Muscle layer of duodenum (tissue), 2 donors: ENCODE results near the gene CUTC.
A peak's percentile ranks its signal among the peaks of the same experiment; 100 is the strongest.

Source experiments
- H3K27ac ChIP-seq: one replicate; pipeline ENCODE4 v1.7.0; 2013; ENCODE audit warnings: mild to moderate bottlenecking, low read length
- H3K27me3 ChIP-seq: one replicate; pipeline ENCODE4 v1.7.0; 2013; ENCODE audit warnings: low read depth, mild to moderate bottlenecking, control low read depth, low read length
- H3K36me3 ChIP-seq, 2 donors: one replicate each; pipeline ENCODE4 v1.7.0; 2013; ENCODE audit warnings: low read length in 2 of 2, control low read depth in 1 of 2, mild to moderate bottlenecking in 1 of 2; ENCODE audit not compliant: insufficient read depth in 2 of 2, control insufficient read depth in 1 of 2
- H3K4me1 ChIP-seq, 2 donors: one replicate each; pipeline ENCODE4 v1.7.0; 2013; ENCODE audit warnings: low read length in 2 of 2, mild to moderate bottlenecking in 2 of 2, control low read depth in 1 of 2, moderate library complexity in 1 of 2; ENCODE audit not compliant: insufficient read depth in 2 of 2, control insufficient read depth in 1 of 2
- H3K4me3 ChIP-seq, 2 donors: one replicate each; pipeline ENCODE4 v1.7.0; 2013; ENCODE audit warnings: low read length in 2 of 2, low read depth in 1 of 2, mild to moderate bottlenecking in 1 of 2
- H3K9me3 ChIP-seq, 2 donors: one replicate each; pipeline ENCODE4 v1.7.0; 2013; ENCODE audit warnings: low read length in 2 of 2, control low read depth in 1 of 2, mild to moderate bottlenecking in 1 of 2; ENCODE audit not compliant: control insufficient read depth in 1 of 2
- donor health status: healthy.

The CUTC gene

DNA sequence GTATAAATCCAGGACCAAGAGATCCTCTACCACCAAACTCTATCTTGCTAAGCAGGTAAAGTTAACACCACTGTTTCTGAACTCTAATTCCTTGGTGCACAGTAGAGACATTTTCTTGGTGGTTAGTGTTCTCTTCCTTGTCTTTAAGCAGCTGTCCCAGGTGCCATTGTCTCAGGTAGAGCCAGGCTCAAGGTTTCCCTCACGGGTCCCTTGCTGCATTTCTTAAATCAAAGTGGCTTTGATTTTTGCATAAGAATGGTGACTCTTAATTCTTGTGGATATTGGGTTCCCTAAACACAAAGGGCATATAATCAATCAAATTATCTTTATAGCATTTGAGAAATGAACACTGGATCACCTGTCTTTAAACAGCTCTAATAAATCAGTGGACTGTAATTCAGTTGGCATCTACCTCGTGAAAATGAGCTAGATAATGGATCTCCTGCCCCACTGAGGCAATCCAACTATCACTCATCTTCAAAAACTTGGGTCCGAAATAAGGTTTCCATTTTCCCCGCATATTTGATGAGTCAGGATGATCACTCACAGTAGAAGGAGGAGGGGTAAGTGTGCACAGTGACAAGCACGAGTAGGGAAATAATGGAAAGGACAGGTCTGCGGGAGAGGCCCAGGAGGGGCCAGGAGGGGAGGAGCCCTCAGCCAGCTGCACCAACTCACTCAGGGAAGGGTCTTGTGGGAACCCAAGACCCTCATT is 52.9 kb downstream of the CUTC start:
- Histone ChIP-seq H3K4me1 (peaks cover 0 to 13% of the 10 kb centered on the region in 2 donors), H3K4me3 (no peak overlapping the region), H3K27me3 (no peaks in the 10 kb centered on the region), H3K36me3 (no peaks in the 10 kb centered on the region), H3K27ac (no peak overlapping the region), H3K9me3 (no peaks in the 10 kb centered on the region)

DNA sequence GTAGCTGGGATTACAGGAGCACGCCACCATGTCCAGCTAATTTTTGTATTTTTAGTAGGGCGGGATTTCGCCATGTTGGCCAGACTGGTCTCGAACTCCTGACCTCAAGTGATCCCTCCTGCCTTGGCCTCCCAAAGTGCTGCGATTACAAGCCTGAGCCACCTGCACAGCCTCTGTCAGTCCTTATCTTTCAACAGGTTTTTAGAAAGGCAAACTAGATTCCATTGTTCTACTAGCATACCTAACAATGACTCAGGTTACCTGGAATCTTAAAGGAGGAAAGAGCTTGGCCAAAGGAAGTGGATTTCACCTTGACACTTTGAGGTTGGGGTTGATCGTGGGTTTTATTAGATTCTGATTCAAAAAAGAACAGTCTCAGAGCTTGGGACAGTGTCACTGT is 53.6 kb downstream of the CUTC start:
- H3K27me3 ChIP-seq, result no peaks in the 10 kb centered on the region
- H3K4me1 ChIP-seq, result peaks cover 0 to 13% of the 10 kb centered on the region in 2 donors
- H3K36me3 ChIP-seq, result no peaks in the 10 kb centered on the region
- H3K9me3 ChIP-seq, result no peaks in the 10 kb centered on the region
- H3K4me3 ChIP-seq, result no peak overlapping the region
- no peak overlapping the region for H3K27ac ChIP-seq

DNA sequence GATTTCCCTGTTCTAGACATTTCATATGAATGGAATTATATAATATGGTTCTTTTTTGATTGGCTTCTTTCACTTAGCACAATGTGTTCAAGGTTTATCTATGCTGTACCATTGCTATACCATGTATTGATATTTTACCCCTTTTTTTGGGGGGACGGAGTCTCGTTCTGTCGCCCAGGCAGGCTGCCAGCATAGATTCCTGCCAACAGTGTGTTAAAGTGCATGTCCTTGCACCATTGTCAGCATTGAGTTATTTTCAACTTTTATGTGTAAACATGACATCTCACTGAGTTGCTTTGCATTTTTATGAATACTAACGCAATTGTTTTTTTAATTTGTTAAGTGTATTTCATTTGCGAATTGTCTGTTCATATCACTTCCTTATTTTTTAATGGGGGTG is 55.3 kb downstream of the CUTC start:
- H3K36me3 ChIP-seq, result no peaks in the 10 kb centered on the region
- H3K27ac ChIP-seq, result no peak overlapping the region
- H3K4me3 ChIP-seq, result no peak overlapping the region
- no peaks in the 10 kb centered on the region for H3K27me3 ChIP-seq
- H3K4me1 ChIP-seq, result peaks cover 0 to 13% of the 10 kb centered on the region in 2 donors
- no peaks in the 10 kb centered on the region for H3K9me3 ChIP-seq

DNA sequence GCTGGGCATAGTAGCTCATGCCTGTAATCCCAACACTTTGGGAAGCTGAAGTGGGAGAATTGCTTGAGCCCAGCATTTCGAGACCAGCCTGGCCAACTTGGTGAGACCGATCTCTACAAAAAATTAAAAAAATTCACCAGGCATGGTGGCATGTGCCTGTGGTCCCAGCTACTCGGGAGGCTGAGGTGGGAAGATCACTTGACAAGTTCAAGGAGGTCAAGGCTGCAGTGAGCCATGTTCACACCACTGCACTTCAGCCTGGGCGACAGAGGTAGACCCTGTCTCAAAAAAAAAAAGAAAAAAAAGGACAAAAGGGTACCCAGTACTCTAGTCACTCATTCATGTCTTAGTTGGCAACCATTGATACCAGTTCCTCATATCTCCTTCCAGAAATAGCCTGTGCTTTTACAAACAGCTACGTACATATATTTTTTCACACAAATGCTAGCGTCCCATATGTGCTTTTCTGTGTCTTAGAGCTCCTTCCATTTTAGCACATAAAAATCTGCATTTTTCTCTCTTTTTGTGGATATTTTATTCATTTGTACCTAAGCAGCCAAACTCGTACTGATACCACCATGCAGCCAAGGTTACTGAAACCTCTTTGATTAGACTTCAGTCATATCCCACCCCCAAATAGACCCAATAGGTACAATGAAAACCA is 55.9 kb downstream of the CUTC start:
- Histone ChIP-seq H3K27ac (peak overlapping the region; percentile 80), H3K9me3 (no peaks in the 10 kb centered on the region)

DNA sequence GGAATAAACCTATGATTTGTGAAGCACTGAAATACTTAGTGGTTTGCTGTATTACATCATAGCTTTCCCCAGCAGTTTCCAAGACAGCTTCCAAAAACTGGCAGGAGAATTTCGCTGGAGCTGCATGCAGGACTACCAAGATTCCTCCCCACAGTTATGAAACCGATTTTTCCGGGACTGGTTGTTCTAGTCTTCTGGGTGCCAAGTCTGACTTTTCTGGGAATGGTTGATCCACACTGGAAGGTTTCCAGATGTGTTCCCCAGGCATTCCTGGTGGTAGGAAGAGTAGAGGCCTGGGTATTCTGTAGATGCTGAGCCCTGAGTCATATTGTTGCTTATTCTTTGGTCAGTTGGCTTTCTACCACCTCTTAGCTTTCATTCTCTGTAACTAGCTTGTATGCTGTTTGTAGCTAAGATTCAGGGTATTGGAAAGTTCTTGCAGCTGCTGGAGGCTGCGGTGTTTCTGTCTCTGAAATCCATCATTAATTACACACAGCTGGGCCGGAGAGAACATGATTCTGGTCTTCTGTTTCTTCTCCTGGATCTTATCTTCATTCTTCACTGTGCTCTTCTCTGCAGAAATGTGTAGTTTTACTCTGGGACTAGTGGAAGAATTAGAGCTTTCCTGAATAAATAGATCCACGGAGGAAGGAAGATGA is 56.7 kb downstream of the CUTC start:
- H3K4me1 ChIP-seq, result peaks cover 0 to 13% of the 10 kb centered on the region in 2 donors
- H3K9me3 ChIP-seq, result no peaks in the 10 kb centered on the region
- H3K27me3 ChIP-seq, result no peaks in the 10 kb centered on the region
- peak overlapping the region; percentile 80 for H3K27ac ChIP-seq
- peak overlapping the region in 1 of 2 donors; percentile 22 for H3K4me3 ChIP-seq
- H3K36me3 ChIP-seq, result no peaks in the 10 kb centered on the region

More for the DNA sequence above, 55.9 kb downstream of the CUTC start:
- no peaks in the 10 kb centered on the region for H3K36me3 ChIP-seq
- no peak overlapping the region for H3K4me3 ChIP-seq
- H3K4me1 ChIP-seq, result peaks cover 0 to 13% of the 10 kb centered on the region in 2 donors
- no peaks in the 10 kb centered on the region for H3K27me3 ChIP-seq

DNA sequence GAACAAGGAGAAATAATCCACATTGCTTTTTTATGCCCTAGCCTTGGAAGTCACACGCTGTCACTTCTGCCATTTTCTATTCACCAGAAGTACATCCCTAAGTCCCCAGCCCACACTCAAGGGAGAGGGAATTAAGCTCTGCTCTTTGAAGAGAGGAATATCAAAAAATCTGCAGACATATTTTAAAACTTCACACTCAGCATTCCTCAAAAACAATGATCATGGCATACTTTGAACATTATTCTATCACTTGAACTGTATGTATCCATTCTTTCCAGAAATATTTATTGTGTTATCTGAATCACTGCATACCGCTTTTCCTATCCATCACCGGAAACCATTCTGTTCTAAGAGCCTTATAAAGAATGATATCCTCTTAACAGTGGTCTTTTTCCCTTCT is 59.8 kb downstream of the CUTC start:
- no peaks in the 10 kb centered on the region for H3K36me3 ChIP-seq
- no peaks in the 10 kb centered on the region for H3K9me3 ChIP-seq
- H3K4me1 ChIP-seq, result peaks cover 0 to 5% of the 10 kb centered on the region in 2 donors
- no peak overlapping the region for H3K27ac ChIP-seq
- H3K4me3 ChIP-seq, result no peak overlapping the region
- H3K27me3 ChIP-seq, result no peaks in the 10 kb centered on the region

DNA sequence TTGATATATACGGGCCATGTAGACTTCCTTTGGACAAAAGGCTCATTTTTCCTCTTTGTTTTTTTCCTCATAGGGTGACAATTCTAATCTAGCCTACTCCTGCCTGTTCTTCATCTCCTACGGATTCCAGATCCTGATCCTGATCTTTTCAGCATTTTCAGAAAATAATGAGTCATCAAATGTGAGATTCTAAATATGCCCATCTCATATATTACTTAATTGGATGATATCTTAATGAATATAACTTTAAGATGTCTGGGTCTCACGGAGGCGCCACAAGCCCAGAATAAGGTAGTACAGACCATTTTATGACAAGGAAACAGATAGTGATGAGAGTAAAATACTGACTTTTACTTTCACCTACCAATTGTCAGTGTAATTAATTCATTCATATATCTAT is 61.8 kb downstream of the CUTC start:
- Histone ChIP-seq H3K4me3 (no peak overlapping the region), H3K4me1 (peaks cover 0 to 5% of the 10 kb centered on the region in 2 donors), H3K27ac (no peak overlapping the region), H3K36me3 (no peaks in the 10 kb centered on the region), H3K27me3 (no peaks in the 10 kb centered on the region), H3K9me3 (no peaks in the 10 kb centered on the region)

DNA sequence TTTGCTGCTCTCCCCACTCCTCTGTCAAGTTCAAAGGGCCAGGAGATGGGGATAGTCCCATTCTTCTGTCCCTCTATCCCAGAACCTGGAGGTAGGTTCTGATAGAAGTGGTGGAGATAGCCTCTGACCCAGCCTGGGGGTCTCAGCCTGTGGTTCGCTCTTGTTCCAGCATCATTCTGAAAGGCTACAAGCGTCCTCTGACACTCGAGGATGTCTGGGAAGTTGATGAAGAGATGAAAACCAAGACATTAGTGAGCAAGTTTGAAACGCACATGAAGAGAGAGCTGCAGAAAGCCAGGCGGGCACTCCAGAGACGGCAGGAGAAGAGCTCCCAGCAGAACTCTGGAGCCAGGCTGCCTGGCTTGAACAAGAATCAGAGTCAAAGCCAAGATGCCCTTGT is 64.9 kb downstream of the CUTC start:
- H3K4me1 ChIP-seq, result no peaks in the 10 kb centered on the region
- H3K27ac ChIP-seq, result no peak overlapping the region
- H3K27me3 ChIP-seq, result no peaks in the 10 kb centered on the region
- H3K9me3 ChIP-seq, result no peaks in the 10 kb centered on the region
- no peak overlapping the region for H3K4me3 ChIP-seq
- H3K36me3 ChIP-seq, result no peaks in the 10 kb centered on the region

DNA sequence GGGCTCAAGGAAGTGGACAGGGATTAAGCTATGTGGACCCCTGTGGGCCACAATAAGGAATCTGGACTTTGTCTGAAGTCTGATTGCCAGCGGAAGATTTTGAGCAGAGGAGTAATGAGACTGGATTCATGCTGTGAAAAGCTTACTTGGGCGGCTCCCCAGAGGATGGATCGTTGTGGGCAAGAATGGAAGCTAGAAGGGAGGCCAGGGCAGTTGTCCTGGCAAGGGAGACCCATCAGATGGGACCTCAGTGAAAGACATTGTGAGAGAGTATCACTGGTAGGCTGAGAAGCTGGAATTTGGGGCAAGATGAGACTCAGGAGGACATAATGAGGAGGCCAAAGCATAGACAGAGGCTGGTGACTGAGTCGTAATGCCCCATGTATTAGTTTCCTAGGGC is 66.0 kb downstream of the CUTC start:
- no peaks in the 10 kb centered on the region for H3K4me1 ChIP-seq
- H3K27ac ChIP-seq, result no peak overlapping the region
- no peaks in the 10 kb centered on the region for H3K9me3 ChIP-seq
- no peak overlapping the region for H3K4me3 ChIP-seq
- no peaks in the 10 kb centered on the region for H3K27me3 ChIP-seq
- no peaks in the 10 kb centered on the region for H3K36me3 ChIP-seq

DNA sequence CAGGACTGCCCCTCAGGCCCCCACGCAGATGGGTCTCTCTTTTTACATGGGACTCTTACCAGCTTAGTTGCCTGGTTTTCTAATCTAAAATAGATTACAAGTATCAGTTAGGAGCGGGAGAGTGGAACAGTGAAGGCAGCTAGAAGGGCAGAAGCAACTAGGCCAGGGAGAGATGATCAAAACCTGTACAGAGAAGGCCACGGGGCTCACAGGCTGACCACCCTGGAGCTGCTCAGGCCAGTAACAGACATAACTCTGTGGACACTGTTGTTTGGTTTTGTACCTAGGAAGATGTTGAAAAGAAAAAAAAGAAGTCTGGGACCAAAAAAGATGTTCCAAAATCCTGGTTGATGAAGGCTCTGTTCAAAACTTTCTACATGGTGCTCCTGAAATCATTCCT is 66.9 kb downstream of the CUTC start:
- H3K36me3 ChIP-seq, result no peaks in the 10 kb centered on the region
- H3K27ac ChIP-seq, result no peak overlapping the region
- no peaks in the 10 kb centered on the region for H3K9me3 ChIP-seq
- H3K27me3 ChIP-seq, result no peaks in the 10 kb centered on the region
- no peak overlapping the region for H3K4me3 ChIP-seq
- H3K4me1 ChIP-seq, result no peaks in the 10 kb centered on the region

DNA sequence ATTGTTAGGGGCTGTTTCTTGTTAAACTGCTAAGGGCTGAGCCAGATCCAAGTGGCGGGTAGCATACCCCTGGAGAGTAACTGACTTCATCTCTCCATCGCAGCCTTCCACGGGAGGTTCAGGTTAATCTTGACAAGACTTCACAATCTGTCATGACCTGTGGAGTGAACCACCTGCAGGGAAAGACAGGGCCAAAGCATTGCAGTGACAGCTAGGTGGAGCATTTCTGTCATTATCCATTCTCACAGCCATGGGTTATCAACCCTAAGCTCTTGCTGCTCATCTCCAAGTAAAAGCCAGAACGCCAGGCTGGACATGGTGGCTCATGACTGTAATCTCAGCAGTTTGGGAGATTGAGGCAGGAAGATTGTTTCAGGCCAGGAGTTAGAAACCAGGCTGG is 67.6 kb downstream of the CUTC start:
- H3K27me3 ChIP-seq, result no peaks in the 10 kb centered on the region
- H3K36me3 ChIP-seq, result no peaks in the 10 kb centered on the region
- no peak overlapping the region for H3K4me3 ChIP-seq
- H3K4me1 ChIP-seq, result no peaks in the 10 kb centered on the region
- no peak overlapping the region for H3K27ac ChIP-seq
- H3K9me3 ChIP-seq, result no peaks in the 10 kb centered on the region
